Endometrial microvascular endothelial cells (primary cell): Measurements from ENCODE around the gene MB. TPM values are rescaled to one million over a fixed set of nuclear protein-coding genes. Genes with fewer than 3 reads are reported as not detected.

Experiments used
- in situ Hi-C: cut with HindIII; loops from 2 replicates; pipeline ENCODE4 v1.10.0; 2017; ENCODE audit warnings: low sequenced_read_pairs, low pct_unique_long_range_greater_than_20kb; ENCODE audit errors: inconsistent ontology term
- total RNA-seq: library from RNA; depleted of rRNA; stranded (reverse); fragments of >200 nt; gene quantifications from one replicate; pipeline ENCODE4 v1.2.3, GENCODE V29; 2015; ENCODE audit errors: inconsistent ontology term

Gene MB
- total RNA-seq, 1 donor from 2014 or later = not detected

DNA sequence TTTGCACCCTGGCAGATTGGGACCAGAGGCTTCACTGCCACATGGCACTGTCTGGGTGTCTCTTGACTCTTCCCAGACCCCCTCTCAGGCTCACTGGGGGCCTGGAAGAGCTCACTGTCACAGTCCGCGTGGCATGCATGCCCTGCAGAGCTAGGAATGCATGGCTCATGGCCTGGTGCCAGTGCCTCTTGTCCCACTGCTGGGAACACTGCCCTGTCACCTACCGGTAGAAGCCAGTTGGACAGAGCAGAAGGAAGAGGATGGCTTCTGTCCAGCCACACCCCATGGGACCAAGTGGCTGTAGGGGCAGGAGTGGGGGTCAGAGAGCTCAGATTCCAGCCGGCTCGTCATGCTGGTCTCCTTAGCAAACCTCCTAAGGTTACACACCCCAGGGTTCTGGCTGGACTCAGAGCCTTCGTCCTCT lies 29.7 kb downstream of the MB start:
- in situ Hi-C loops = no loop called here

DNA sequence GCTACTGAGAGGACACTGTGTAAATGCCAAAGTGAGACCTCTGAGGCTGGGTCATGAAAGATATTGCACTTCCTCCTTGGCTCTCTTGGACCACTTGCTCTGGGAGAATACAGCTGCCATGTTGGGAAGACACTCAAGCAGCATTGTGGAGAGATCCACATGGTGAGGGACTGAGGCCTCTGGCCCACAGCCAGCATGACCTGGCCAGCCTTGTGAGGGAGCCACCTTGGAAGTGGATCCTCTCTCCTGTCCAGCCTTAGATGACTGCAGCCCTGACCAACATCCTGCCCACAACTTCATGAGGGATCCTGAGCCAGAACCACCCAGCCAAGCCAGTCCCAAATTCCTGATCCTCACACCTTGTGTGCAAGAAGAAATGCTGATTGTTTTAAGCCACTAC lies 30.4 kb downstream of the MB start:
- in situ Hi-C loops = no loop called here

DNA sequence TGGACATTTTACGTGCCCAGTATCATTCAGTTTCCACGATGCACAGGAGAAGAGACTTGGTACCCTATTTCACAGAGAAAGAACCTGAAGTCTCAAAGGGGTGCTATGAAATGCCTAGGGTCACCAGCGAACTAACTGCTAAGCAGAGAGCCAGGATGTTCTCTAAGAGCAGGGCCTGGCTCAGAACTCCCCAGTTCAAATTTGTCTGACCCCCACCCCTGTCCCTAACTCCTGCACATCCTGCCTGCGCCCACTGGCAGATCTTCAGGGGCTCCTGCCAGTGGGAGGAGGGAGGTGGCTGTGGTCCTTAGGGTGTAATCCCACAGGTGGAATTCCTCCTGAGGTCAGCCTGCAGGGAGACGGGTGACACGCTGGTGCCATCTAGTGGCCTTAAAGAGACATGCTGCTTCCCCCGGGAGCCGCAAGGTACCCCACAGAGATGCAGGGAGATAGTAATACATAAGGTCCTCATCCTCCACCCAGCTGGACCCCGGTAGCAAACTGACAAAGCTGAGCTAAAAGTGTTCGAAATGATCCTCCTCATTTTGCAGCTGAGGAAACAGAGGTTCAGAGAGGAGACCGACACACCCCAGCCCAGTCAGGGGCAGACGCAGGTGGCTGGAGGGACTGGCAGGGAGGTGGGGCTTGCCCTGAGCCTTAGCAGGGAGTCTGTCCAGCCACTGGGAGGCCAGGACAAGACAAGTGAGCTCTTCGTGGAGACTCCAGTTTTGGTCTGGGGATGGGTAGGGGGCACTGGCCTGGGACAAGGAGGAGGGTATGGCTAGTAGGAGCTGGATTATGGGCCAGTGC lies 34.1 kb downstream of the MB start:
- in situ Hi-C loops = no loop called here

DNA sequence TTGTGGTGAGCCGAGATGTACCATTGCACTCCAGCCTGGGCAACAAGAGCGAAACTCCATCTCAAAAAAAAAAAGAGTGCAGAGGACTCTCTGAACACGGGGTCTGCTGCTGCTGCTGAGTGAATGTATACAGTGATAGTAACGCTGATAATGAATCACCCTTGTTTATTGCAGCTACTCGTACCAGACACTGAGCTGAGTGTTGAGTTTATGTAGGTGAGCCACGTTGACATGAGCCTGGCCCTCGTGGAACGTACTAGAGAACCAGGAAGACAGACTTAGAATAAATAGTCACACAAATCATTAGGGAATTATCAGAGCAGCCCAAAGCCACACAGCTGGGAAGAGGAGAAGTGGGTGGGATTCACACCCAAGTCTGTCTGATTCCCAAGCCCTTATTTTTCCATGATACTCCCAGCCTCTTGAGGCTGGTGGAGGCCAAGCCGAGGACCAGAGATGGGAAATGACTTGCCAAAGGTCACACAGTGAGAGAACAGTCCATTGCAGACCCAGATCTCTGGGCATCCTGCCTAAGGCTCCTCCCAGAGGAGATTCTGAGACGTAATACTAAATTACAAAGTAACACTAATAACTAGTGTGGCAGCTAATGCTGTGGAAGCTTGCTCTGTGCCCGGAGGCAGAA lies 34.8 kb downstream of the MB start:
- in situ Hi-C loops = no loop called here

DNA sequence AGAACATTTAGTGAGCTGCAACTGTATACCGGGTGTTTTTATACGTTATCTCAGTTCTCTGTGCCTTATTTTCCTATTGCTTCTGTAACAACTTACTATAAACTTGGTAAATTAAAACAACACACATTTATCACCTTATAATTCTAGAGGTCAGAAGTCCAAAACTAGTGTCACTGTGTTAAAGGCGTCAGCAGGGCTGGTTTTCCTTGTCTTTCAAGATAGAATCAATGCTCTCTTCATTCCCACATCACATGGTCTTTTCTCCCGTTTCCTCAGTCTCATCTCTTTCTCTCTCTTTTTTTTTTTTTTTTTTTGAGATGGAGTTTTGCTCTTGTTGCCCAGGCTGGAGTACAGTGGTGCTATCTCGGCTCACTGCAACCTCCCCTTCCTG lies 36.1 kb downstream of the MB start:
- in situ Hi-C loops = no loop called here

DNA sequence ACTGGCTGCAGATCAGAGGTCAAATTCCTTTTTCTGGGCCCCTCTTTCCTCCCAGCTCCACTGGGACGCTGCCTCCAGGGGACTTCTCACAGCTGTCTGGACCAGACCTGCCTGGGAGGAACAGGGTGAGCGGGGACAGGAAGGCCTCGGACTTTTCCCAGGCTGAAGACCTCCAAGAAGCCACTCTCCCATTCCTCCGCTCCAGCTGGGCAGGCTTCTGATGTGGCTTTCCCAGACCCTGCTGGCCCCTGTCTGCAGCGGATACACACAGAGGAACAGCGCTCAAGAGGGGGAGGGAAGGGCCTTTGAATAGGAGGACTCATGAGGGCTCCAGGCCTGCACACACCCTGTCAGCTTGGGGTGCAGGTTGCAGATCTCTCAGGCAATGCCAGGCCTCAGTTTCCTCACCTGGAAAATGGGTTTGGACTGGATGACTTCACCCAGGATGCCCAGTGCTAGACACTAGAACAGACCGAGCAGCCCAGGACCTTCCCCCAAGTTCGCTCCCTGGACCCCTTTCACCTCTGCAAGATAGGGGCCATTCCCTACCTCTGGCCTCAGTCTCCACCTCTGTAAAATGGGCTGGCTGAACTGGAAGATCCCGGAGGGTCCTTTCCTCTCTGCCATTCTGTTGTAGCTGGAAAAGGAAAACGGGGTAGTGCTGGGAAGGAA lies 36.6 kb downstream of the MB start:
- in situ Hi-C loops = no loop called here

DNA sequence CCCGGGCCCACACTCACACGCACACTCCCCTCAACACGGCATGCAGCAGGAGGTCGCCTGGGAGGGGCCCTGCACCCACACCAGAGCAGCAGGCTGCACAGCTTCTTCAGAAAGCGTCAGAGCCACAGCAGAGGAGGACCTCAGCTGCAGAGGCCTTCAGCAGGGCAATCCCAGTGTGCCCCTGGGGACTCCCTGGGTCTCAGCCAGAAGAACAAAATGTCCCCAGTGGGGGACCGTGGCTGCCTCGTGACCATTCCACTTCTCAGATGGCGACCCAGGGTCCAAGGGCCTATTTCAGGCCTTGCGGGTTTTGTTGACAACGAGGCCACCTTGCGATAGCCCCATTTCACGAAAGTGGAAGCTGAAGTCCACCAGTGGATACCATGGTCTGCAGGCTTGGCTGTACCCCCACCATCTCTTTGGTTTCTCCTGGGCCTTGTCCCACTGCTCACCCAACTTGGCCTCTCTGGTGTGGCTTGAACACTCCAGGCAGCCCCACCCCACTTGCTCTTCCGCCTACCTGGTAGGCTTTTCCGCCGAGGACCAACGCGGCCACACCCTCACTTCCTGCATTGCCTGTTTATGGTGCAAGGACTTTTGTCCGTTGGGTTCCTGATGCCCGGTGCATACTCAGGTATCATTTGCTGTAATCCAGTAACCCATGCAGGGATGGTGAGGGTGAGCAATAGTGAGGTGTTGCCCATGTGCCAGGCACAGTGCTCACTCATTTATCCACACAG lies 38.1 kb downstream of the MB start:
- in situ Hi-C loops = no loop called here

DNA sequence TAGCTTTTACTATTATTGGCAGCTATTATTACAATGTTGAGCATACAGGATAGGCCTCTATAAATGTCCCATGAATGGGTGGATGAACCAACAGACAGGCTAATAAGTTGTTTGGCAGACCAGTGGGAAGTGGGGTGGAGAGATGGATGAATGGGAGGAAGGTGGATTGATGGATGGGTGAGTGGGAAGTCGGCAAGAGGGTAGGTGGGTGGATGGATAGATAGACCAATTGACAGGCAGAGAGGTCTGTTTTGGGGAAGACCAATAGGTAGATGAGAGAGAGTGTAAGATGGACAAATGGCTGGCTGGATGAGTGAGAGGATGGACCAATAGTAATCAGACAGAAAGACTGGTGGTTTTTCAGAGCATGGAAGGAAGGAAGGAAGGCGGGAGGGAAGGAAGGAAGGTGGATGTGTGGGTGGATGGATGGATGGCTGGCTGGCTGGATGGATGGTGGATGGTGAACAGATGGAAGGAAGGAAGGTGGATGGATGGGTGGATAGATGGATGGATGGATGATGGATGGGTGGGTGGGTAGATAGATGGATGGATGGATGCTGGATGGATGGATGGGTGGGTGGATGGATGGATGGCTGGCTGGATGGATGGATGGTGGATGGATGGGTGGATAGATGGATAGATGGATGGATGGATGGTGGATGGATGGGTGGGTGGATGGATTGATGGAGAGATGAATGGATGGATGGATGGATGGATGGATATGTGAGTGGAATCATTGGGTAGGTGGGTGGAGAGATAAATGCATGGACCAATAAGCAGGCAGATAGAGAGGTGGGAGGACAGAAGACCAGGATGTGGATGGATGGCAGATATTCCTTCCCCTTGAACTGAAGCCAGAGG lies 39.1 kb downstream of the MB start:
- in situ Hi-C loops = no loop called here

DNA sequence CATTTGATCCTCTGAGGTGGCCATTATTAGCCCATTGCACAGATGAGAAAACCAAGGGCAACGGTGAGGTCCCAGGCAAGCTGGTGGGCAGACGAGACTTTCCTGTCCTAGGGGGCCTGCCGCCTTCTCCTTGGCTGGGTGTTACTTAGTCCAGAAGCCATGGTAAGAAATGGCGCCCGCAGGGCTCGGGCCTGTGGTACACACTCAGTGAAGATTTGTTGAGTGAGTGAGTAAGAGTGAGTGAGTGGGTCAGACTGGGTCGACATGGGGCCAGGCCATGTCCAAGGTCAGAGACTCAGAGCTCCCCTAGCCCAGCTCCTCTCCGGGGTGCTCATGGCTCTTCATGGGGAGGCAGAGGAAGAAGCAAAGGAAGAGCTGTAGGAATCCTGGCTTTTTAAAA lies 40.5 kb downstream of the MB start:
- in situ Hi-C loops = no loop called here

DNA sequence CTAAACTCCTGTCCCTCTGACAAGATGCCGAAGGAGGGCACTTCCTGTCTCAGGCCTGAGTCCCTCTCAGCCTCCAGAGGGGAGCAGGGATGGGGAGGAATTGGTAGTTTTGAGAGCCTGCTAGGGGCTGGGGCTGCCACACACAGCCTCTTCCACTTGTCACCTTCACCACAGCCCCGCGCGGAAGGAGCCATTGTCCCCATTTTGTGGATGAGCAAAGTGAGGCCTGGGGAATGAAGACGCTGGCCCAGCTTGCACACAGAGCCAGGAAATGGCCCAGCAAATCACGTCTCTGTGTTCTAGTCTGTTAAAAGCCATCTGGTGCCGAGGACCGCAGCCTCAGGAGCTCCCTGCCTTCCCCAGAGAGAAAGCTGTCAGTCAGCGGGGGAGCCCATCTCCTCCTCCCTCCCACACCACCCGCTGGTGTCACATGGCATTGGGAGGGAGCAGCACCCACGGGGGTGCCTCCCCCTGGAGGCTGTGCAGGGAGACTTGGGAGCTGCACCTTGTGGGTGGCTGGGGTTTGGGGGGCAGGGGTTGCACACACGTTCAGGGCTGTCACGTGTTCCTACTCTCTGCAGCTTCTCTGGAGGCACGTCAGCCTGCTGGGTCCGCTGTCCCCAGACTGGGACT lies 41.9 kb downstream of the MB start:
- in situ Hi-C loops = no loop called here

DNA sequence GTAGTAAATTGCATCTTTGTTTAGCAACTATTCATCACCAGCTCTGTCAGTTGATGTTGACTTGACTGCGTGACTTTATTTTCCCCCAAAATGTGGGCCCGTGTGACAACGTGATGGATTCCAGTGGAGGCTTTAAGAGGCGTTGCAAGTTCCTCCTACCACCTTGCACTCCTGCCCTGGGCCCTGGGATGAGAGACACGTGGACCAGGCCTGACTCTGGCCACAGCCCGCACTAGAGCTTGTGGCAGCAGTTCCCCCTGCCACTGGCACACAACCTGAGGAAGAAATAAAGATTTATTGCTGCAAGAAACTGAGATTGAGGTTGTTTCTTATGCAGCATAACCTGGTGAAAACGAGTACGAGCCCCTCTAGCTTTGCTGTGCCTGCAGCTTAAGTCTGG lies 44.6 kb downstream of the MB start:
- in situ Hi-C loops = no loop called here

DNA sequence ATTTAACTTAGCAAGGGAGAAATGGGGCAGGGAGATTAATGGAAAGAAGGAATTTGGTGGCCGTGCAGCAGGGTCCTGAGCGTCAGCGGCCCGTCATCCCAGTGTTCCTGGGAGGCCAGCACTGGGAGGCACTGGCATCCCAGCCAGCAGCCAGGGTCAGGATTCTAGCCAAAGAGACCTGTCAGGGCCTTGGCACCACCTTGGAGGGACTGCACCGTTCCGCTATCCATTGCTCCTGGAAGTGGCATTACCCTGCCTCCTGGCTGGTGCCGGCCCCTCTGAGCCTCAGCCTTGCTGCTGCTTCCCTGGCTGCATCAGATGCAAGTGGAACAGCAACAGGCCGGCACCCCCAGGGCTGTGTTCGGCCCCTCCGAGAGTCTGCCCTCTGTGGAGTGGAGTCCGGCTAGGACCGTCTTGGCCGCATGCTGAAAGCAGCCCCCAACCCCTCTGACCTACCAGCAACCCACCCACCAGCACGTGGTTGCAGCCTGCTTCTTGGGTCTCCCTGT lies 46.4 kb downstream of the MB start:
- in situ Hi-C loops = no loop called here

DNA sequence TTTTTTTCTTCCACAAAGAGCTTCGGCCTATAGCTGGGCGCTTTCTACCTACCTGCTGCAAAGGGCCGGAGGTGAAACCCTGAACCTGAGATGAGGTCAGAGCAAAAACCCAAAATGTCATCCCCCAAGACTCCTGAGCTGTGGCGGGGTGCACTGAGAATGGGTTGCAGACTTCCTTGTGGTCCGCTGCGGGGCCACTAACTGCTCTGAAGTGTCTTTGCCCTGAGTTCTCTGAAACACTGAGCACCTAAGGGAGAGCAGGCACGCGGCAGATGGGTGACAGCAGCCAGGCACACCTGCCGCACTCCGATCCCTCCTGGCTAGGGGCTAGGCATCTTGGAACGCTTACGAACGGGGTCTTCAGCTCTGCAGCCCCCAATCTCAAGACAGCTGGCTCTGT lies 47.2 kb downstream of the MB start:
- in situ Hi-C loops = no loop called here

DNA sequence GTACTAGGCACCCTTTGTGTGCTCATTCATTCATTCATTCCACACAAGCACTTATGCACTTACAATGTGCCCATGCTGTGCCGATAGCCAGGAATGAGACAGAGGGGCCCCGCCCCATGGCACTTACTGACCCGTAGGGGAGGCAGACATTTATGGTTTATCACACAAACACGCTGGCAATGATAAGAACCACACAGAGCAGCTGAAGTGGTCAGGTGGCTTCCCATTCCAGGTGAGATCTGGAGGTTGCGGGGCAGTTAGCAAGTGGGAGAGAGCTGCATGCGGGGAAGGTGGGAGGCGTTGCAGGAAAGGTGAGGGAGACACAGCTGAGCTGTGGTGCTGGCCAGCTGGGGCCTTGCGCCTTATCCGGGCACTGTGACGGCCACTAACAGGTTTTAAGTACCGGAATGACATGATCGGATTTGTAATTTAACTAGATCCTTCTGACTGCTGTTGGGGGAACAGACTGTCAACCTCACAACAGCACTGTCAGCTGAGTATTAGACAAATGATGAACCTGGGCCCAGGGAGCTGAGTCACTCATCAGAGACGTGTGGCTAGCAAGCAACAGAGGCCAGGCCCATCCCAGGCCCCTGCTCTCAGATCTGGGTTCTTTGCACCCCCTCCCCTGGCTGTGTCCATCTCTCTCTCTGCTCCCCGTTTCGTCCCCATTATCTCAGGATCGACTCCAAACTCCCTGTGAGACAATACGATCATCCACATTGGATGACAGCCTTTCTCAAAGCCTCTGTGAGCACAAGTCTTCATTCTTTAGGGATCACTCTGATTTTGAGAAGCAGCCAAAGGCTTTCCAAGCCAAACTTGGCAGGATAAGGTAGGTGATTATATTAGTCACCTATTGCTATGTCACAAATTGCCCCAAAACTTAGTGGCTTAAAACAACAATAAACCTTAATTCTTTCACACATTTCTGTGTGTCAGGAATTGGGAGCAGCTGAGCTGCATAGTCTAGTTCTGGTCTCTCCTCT lies 48.1 kb downstream of the MB start:
- in situ Hi-C loops = no loop called here

DNA sequence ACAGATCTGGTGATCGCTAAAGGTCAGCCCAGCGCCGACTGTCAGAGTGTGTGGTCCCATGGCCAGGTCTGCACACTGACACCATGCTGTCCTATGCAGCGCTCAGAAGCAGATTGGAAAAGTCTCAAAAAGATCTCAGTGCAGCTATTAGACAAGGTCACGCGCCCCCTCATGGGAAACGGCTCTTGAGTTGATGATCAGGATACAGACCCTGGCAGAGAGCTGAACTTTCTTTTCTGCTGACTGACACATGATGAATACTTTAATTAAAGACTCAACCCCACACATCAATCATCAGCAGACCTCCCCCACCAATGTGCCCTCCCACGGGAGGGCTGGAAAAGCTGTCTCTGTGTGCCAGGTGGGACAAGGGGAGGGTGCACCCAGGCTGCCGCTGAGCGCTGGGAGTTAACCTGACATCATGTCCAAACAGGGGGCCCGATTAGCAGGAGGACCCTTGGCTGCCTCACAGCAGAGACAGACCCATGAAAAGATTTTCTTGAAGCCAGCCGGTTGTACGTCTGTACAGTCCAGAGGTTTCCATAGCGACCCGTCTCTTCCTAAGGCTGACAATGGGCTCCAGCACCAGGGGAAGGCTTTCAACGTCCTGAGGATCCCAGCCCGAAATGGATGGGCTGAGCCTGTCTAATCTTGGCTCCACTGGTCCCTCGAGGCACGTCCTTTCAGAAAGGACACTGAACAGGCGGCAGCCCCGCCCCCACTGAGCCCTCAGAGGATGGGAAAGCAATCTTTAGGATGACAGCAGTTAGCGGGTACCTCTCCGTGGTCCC lies 49.6 kb downstream of the MB start:
- in situ Hi-C loops = no loop called here
